ENCODE measurements around the gene MCCC2.
"Not testable (repeated sequence)": the region's sequence is repeated elsewhere in the genome, so short reads cannot be mapped to it uniquely, and the experiment has no call there.

Gene MCCC2

GRCh38 chr5:71600783-71601182, 13.6 kb downstream of the MCCC2 start:
- no peak for DNase-seq

GRCh38 chr5:71601222-71602026, 14.3 kb downstream of the MCCC2 start:
- peak; percentile 90 for DNase-seq

- DNase-seq, result not testable (repeated sequence)
Measured at GRCh38 chr5:71609916-71610315, 22.8 kb downstream of the MCCC2 start.

GRCh38 chr5:71615809-71616208, 28.7 kb downstream of the MCCC2 start:
- DNase-seq, result no peak

- no peak for DNase-seq
Measured at GRCh38 chr5:71620630-71621029, 33.5 kb downstream of the MCCC2 start.

- DNase-seq, result no peak
Measured at GRCh38 chr5:71621268-71621667, 34.1 kb downstream of the MCCC2 start.

GRCh38 chr5:71621741-71622140, 34.6 kb downstream of the MCCC2 start:
- no peak for DNase-seq

GRCh38 chr5:71623221-71623794, 36.2 kb downstream of the MCCC2 start:
- no peak for DNase-seq

GRCh38 chr5:71629950-71630349, 42.8 kb downstream of the MCCC2 start:
- no peak for DNase-seq

GRCh38 chr5:71631070-71631469, 43.9 kb downstream of the MCCC2 start:
- peak; percentile 10 for DNase-seq

- no peak for DNase-seq
Measured at GRCh38 chr5:71632168-71632567, 45.0 kb downstream of the MCCC2 start.

GRCh38 chr5:71633255-71634155, 46.4 kb downstream of the MCCC2 start:
- no peak for DNase-seq

- DNase-seq, result no peak
Measured at GRCh38 chr5:71637133-71637532, 50.0 kb downstream of the MCCC2 start.

GRCh38 chr5:71640408-71640807, 53.3 kb downstream of the MCCC2 start:
- no peak for DNase-seq

GRCh38 chr5:71645030-71645429, 57.9 kb downstream of the MCCC2 start:
- DNase-seq, result no peak

GRCh38 chr5:71650940-71651339, 63.8 kb downstream of the MCCC2 start:
- not testable (repeated sequence) for DNase-seq

GRCh38 chr5:71651579-71651978, 64.4 kb downstream of the MCCC2 start:
- no peak for DNase-seq

GRCh38 chr5:71652349-71652748, 65.2 kb downstream of the MCCC2 start:
- no peak for DNase-seq

- peak; percentile 66 for DNase-seq
Measured at GRCh38 chr5:71652803-71653543, 65.8 kb downstream of the MCCC2 start.

GRCh38 chr5:71658916-71659662, 71.9 kb downstream of the MCCC2 start:
- DNase-seq, result peak; percentile 4

- no peak for DNase-seq
Measured at GRCh38 chr5:71662381-71662780, 75.2 kb downstream of the MCCC2 start.
